SW 1271 (cell line): Measurements from ENCODE around the gene CHN2.
"Not testable (repeated sequence)": the region's sequence is repeated elsewhere in the genome, so short reads cannot be mapped to it uniquely, and the experiment has no call there.

Experiments used
- DNase-seq, 2 experiments: peaks; one replicate each; lab custom pipeline; 2025; lab: John Stamatoyannopoulos, UW

Gene CHN2

GRCh38 chr7:29255906-29256692, 61.5 kb downstream of the CHN2 start:
- DNase-seq, result no peak

- DNase-seq, result no peak
Observed at GRCh38 chr7:29256693-29257002, 62.1 kb downstream of the CHN2 start.

- no peak for DNase-seq
Observed at GRCh38 chr7:29258951-29259350, 64.4 kb downstream of the CHN2 start.

DNA sequence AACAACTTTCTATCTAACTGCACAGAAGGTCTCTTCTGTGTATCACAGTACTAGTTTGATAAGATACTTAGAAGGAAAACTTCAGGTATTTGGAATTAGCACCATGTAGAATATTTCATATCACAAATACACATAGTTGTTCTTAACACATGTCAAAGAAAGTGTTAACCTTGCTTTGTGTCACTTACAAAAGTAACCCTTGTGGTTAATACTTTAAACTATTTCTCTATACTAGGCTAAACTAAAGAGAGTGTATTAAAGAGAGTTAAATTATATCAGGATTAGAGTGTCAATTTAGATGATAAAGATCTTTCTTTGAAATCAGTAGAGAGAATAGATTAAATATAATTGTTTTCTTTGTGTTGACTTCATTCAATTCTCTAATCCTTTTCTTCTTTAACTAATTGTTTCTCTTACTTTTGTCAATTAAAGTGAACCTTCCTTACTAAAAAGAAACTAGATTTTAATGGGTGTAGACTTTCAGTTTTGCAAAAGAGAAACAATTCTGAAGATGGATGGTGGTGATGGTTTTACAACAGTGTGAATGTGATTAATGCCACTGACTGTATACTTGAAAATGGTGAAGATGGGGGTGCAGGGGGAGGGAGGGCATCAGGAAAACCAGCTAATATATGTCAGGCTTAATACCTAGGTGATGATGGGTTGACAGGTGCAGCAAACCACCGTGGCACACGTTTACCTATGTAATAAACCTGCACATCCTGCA, 67.8 kb downstream of the CHN2 start:
- no peak for DNase-seq

DNA sequence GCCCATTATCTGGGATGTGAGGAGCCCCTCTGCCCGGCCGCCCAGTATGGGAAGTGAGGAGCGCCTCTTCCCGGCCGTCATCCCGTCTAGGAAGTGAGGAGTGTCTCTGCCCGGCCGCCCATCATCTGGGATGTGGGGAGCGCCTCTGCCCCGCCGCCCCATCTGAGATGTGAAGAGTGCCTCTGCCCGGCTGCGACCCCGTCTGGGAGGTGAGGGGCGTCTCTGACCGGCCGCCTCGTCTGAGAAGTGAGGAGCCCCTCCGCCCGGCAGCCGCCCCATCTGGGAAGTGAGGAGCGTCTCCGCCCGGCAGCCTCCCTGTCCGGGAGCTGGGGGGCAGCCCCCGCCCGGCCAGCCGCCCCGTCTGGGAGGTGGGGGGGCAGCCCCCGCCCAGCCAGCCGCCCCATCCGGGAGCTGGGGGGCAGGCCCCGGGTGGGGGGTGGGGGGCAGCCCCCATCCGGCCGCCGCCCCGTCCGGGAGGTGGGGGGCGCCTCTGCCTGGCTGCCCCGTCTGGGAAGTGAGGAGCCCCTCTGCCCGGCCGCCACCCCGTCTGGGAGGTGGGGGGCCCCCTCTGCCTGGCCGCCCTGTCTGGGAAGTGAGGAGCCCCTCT, 69.1 kb downstream of the CHN2 start:
- DNase-seq, result not testable (repeated sequence)

DNA sequence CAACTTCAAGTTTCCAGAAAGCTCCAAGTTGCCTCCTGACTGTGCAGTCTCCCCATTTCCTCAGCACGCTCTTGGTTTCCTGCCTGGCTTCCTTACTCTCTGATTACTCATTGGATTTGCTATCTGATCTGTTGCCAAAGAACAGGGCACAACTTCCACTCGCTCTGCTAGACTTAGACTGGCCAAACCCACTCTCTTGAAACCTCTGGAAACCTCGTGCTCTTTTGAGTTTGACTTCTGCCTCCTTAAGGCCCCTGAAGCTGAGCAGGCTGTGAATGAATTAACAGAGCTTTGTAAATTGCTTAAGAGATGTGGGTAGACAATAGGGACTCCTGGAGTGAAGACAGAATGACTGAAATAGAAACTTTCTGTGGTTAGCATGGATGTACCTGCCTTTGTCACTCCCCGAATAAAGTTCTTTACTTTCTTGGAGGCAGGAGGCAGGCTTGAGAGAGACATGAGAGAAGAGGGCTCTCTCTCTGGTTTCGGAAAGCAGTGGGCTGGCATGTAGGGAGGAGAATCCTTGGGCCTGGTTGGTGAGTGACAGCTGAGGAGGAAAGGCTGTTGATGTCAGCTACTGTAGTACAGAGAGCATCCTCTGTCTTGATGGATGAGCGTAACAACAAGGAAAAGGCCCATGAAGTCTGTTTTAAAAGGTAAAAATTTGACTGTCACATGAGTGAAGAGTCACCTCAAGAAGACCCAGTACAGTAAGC, 70.8 kb downstream of the CHN2 start:
- DNase-seq, result no peak

- no peak for DNase-seq
Observed at GRCh38 chr7:29269935-29270334, 75.4 kb downstream of the CHN2 start.

DNA sequence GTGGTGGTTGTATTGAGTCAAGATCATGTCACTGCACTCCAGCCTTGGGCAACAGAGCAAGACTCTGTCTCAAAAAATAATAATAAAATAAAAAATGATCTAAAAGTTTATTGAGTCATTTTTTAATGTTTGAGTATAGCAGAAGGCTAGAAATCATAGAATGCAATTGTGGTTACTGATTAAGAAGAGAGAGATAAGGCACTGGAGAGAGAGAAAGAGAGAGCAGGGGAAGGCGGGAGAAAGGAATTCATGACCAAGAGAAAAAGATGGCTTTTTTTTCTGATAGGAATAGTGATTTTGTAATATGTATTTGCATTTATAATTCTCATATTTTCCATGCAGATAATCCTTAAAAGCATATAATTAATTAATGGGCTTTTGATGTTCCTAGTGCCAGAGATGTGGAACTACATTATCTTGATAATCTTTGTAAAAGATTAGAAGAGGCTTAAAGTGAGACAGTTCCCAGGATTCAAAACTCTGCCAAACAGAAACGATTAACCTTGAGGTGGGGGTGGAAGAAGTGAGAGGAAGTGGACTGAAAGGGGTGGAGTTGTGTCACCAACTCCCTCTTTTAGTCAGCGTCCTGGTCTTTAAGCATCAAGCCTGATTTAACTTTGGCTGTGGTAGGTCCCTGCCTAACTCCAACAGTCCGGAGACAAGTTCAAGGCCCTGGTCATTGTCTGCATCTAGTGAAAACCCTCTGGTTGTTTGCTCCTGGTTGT, 76.2 kb downstream of the CHN2 start:
- no peak for DNase-seq

DNA sequence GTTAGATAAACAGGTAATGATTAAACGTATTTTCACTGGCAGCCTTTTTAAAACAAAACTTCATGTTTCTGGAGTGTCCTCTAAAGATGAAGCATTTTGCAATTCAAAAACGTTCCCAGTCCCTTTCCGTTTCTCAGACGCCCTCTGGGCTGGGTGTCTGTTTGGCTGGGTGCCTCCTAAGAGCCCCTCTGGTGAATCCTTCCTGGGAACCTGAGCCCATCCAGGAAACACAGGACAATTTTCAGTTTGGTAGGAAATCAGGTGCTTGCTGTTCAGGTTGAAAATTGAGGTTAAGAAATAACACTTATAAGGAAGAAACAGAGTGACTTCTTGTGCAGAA, 76.7 kb downstream of the CHN2 start:
- no peak for DNase-seq

GRCh38 chr7:29272057-29272456, 77.5 kb downstream of the CHN2 start:
- no peak for DNase-seq

DNA sequence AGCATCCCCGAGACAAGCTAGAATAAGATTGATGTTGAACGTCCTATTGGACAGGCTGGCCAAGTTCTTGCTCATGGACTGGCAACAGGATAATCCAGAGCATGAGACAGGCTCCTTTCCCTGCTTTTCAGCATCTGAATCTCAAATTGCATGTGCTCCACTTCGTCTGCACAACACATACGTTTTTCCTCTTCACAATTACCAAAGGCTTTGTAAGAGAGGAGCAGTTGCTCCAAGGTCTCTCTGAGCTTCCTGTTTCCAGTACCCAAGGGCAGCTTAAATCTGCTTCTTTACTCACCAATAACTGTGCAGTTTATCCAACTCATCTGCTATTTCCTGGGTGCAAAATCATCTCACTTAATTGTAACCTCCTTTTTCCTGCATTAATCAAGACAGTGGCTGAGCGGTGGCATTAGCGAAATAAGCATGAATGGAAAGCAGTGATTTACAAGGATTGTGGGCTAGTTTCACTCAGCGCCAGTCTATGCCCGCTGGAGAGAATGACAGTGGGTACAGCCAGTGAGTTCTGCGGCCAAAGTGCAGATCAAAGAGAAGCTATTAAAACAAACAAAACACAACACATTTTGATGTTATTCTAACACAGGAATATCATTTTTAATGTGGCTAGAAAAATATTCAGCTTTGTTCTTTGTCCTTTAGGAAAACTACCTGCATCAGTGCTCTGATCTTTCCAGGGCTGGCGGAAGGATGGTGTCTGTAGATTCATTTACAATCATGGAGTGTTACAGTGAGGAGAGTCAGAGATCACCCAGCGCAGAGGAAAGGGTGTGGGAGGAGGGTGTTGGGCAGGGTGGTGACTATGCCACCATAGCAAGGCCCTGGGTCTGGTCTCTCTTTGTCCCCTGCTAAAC, 79.8 kb downstream of the CHN2 start:
- no peak for DNase-seq

- no peak for DNase-seq
Observed at GRCh38 chr7:29275018-29275318, 80.4 kb downstream of the CHN2 start.

- DNase-seq, result no peak
Observed at GRCh38 chr7:29275493-29275892, 80.9 kb downstream of the CHN2 start.

DNA sequence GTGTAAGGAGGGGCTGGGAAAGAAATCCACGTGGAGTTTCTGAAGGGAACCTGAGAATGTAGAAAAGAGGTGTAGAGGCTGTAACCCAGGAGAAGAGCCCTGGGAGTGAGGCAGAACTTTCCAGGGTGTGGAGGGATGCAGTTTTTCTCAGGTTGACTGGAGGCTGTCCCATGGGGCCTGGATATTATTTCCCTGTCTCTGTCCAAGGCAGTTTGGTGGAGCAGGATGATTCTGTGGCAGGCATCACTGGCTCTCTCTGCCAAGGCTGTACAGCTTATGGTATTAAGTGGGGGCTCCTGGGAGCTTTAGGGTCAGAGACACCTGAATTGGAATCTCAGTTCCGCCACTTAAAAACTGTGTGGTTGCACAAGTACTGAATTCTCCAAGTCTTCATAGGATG, 81.6 kb downstream of the CHN2 start:
- DNase-seq, result no peak

DNA sequence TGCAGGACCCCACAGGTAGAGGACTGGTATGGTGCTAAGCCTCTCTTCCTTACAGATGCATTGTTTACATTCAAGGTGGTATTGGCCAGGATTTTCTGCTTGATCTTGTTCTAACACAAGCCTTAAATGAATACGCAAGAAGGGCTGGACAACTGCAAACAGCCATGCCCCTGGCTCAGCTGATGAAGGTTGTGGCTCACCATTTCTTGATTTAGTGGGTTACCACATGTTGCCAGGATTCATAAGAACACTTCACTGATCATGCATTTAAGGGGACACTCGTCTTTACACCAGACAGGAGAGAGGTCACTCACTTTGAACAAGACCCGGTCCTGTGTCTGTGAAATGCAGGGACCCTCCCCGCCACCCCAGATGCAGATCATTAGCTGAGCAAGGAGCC, 82.2 kb downstream of the CHN2 start:
- DNase-seq, result no peak

DNA sequence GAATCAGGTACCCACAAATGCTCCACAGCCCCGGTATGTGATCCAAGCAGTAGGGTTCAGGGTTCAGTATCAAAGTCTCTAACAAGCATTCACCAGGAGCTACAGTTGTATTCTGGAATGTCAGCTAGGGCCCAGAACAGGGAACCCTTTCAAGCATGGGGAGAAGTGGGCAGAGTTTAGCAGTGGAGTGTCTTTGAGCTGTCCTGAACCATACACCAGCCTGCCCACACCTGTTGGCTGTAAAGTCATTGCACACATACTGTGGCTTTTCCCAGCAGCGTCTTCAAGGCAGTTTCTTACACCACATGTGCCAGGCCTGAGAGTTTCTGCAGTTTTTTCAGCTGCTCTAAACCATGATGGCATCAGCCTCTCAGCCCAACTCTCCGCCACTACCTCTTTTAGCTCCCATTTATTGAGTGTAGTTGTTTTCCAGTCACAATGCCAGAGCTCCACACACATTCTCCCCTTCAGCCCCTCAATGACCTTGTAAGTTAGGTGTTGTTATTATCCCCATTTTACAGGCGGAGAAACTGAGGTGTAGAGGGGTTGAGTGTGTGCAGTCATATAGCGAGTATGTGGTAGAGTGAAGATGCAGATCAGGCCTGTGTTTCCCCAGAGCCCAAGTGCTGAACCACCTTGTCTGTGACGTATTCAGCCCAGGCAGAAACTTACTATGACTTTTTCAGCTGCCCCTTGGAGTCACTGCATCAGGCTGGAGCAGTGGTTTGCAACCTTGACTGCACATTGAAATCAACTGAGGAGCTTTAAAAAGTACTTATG, 83.1 kb downstream of the CHN2 start:
- no peak for DNase-seq

DNA sequence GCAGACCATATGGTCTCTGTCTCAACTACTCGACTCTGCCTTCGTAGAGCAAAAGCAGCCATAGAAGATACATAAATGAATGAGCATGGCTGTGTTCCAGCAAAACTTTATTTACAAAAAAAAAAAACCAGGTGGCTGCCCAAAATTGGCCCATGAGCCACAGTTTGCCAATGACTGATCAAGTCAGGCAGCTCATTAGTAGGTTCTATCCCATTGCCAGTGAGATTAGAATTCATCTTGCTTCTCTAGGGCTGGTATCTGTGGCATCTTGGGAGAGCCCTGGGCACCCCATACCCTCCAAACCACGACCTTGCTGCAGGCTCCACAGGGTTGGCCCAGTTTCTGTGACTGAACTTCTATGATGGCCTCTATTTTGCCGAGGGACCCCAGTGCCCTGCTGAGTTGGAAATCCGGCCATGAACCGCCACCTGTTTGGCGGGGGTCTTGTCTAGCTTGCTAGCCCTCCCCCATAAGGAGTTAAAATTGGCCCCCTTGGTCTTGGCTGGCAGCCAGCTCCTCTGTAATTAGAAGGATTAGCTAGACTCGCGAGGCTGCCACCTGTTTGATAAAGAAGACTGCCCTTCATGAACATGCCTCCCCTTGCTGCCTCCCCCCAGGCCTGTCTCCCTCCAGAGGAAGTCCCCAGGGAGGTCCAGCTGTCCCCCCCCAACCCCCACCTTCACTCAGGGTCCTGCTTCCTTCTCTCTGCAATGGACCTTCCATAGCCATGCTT, 83.9 kb downstream of the CHN2 start:
- DNase-seq, result no peak

- no peak for DNase-seq
Observed at GRCh38 chr7:29281782-29282541, 87.4 kb downstream of the CHN2 start.

GRCh38 chr7:29282819-29283414, 88.3 kb downstream of the CHN2 start:
- DNase-seq, result no peak
